ENCODE results near the gene ZRANB3.
"Not testable (repeated sequence)": the region's sequence is repeated elsewhere in the genome, so short reads cannot be mapped to it uniquely, and the experiment has no call there.

Gene ZRANB3

GRCh38 chr2:135422898-135423297 lies 108.1 kb downstream of the ZRANB3 start:
- ATAC-seq: no peak
- TF ChIP-seq PATZ1 (CRISPR knock-in tag; IDR thresholded peaks at IDR 0.05; ENCODE audit: borderline replicate concordance) (no peak), POU6F1 (CRISPR knock-in tag; IDR thresholded peaks at IDR 0.05; ENCODE audit: borderline replicate concordance, low read depth) (no peak), CSRNP3 (CRISPR knock-in tag; IDR thresholded peaks at IDR 0.05) (no peak)

GRCh38 chr2:135411646-135412045 lies 119.4 kb downstream of the ZRANB3 start:
- TF ChIP-seq ARNTL (CRISPR knock-in tag; IDR thresholded peaks at IDR 0.05; ENCODE audit: borderline replicate concordance, low read depth): no peak
- no peak for ATAC-seq

- TF ChIP-seq ZFP3 (CRISPR knock-in tag; IDR thresholded peaks at IDR 0.05): no peak
- no peak for TF ChIP-seq PPARA (CRISPR knock-in tag; IDR thresholded peaks at IDR 0.05; ENCODE audit: borderline replicate concordance)
- TF ChIP-seq BACH2 (CRISPR knock-in tag; IDR thresholded peaks at IDR 0.05; ENCODE audit: borderline replicate concordance): no peak
- TF ChIP-seq TCF4 (CRISPR knock-in tag; IDR thresholded peaks at IDR 0.05; ENCODE audit: borderline replicate concordance): no peak
- no peak for TF ChIP-seq ISL1 (CRISPR knock-in tag; IDR thresholded peaks at IDR 0.05)
- TF ChIP-seq ZNF8 (CRISPR knock-in tag; IDR thresholded peaks at IDR 0.05): no peak
- TF ChIP-seq CSRNP3 (CRISPR knock-in tag; IDR thresholded peaks at IDR 0.05): no peak
- no peak for TF ChIP-seq ZFP30 (CRISPR knock-in tag; IDR thresholded peaks at IDR 0.05)
- TF ChIP-seq OSR1 (CRISPR knock-in tag; IDR thresholded peaks at IDR 0.05): no peak
- no peak for TF ChIP-seq ARNTL (CRISPR knock-in tag; IDR thresholded peaks at IDR 0.05; ENCODE audit: borderline replicate concordance, low read depth)
- no peak for TF ChIP-seq TOX (CRISPR knock-in tag; IDR thresholded peaks at IDR 0.05; ENCODE audit: borderline replicate concordance)
- no peak for TF ChIP-seq ZC3H10 (CRISPR knock-in tag; IDR thresholded peaks at IDR 0.05)
- ATAC-seq: no peak
These were observed 121.6 kb downstream of the ZRANB3 start for GRCh38 chr2:135409436-135409835.

- ATAC-seq: not testable (repeated sequence)
- peak; percentile 72 for TF ChIP-seq ZNF8 (CRISPR knock-in tag; IDR thresholded peaks at IDR 0.05)
These were observed 134.8 kb downstream of the ZRANB3 start for GRCh38 chr2:135396259-135396658.

- ATAC-seq: no peak
- no peak for TF ChIP-seq CREB5 (CRISPR knock-in tag; IDR thresholded peaks at IDR 0.05; ENCODE audit: low read depth)
- no peak for TF ChIP-seq PPARA (CRISPR knock-in tag; IDR thresholded peaks at IDR 0.05; ENCODE audit: borderline replicate concordance)
- TF ChIP-seq PATZ1 (CRISPR knock-in tag; IDR thresholded peaks at IDR 0.05; ENCODE audit: borderline replicate concordance): no peak
- TF ChIP-seq ZFP30 (CRISPR knock-in tag; IDR thresholded peaks at IDR 0.05): no peak
- no peak for TF ChIP-seq ESRRG (CRISPR knock-in tag; IDR thresholded peaks at IDR 0.05)
- TF ChIP-seq POU6F1 (CRISPR knock-in tag; IDR thresholded peaks at IDR 0.05; ENCODE audit: borderline replicate concordance, low read depth): no peak
- no peak for TF ChIP-seq TSHZ2 (CRISPR knock-in tag; IDR thresholded peaks at IDR 0.05)
- TF ChIP-seq TCF4 (CRISPR knock-in tag; IDR thresholded peaks at IDR 0.05; ENCODE audit: borderline replicate concordance): no peak
- no peak for TF ChIP-seq CSDC2 (CRISPR knock-in tag; IDR thresholded peaks at IDR 0.05)
- no peak for TF ChIP-seq GLIS3 (CRISPR knock-in tag; IDR thresholded peaks at IDR 0.05)
These were observed 144.0 kb downstream of the ZRANB3 start for GRCh38 chr2:135386993-135387392.

All from SK-N-SH treated with all-trans-retinoic acid at 6 μM for 48 hours (cell line).